ENCODE results near the gene TAF1. TPM values are rescaled to one million over a fixed set of nuclear protein-coding genes. Genes with fewer than 3 reads are reported as not detected.
"Not testable (repeated sequence)": the region's sequence is repeated elsewhere in the genome, so short reads cannot be mapped to it uniquely, and the experiment has no call there.

Gene TAF1, protein sequence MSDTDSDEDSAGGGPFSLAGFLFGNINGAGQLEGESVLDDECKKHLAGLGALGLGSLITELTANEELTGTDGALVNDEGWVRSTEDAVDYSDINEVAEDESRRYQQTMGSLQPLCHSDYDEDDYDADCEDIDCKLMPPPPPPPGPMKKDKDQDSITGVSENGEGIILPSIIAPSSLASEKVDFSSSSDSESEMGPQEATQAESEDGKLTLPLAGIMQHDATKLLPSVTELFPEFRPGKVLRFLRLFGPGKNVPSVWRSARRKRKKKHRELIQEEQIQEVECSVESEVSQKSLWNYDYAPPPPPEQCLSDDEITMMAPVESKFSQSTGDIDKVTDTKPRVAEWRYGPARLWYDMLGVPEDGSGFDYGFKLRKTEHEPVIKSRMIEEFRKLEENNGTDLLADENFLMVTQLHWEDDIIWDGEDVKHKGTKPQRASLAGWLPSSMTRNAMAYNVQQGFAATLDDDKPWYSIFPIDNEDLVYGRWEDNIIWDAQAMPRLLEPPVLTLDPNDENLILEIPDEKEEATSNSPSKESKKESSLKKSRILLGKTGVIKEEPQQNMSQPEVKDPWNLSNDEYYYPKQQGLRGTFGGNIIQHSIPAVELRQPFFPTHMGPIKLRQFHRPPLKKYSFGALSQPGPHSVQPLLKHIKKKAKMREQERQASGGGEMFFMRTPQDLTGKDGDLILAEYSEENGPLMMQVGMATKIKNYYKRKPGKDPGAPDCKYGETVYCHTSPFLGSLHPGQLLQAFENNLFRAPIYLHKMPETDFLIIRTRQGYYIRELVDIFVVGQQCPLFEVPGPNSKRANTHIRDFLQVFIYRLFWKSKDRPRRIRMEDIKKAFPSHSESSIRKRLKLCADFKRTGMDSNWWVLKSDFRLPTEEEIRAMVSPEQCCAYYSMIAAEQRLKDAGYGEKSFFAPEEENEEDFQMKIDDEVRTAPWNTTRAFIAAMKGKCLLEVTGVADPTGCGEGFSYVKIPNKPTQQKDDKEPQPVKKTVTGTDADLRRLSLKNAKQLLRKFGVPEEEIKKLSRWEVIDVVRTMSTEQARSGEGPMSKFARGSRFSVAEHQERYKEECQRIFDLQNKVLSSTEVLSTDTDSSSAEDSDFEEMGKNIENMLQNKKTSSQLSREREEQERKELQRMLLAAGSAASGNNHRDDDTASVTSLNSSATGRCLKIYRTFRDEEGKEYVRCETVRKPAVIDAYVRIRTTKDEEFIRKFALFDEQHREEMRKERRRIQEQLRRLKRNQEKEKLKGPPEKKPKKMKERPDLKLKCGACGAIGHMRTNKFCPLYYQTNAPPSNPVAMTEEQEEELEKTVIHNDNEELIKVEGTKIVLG (N-terminal part only)
- total RNA-seq, result 10 to 100 TPM; 14.3 to 27.8 (median 20.8) TPM
- polyA plus RNA-seq, result 10 to 100 TPM in 1 of 2 donors, 1 to 10 TPM in 1; 8.8 to 14.0 TPM
- long read RNA-seq, donor 1, full-length matches to known transcripts, result 1 of 8 reads
- long read RNA-seq, donor 1, partial matches to known transcripts, result 2 of 8 reads
- long read RNA-seq, donor 1, other reads (novel, unspliced or antisense), result 5 of 8 reads
- long read RNA-seq, donor 2, partial matches to known transcripts, result 9 of 12 reads
- long read RNA-seq, donor 2, other reads (novel, unspliced or antisense), result 3 of 12 reads
- long read RNA-seq, donor 3, partial matches to known transcripts, result 0 of 2 reads
- long read RNA-seq, donor 3, other reads (novel, unspliced or antisense), result 2 of 2 reads

DNA sequence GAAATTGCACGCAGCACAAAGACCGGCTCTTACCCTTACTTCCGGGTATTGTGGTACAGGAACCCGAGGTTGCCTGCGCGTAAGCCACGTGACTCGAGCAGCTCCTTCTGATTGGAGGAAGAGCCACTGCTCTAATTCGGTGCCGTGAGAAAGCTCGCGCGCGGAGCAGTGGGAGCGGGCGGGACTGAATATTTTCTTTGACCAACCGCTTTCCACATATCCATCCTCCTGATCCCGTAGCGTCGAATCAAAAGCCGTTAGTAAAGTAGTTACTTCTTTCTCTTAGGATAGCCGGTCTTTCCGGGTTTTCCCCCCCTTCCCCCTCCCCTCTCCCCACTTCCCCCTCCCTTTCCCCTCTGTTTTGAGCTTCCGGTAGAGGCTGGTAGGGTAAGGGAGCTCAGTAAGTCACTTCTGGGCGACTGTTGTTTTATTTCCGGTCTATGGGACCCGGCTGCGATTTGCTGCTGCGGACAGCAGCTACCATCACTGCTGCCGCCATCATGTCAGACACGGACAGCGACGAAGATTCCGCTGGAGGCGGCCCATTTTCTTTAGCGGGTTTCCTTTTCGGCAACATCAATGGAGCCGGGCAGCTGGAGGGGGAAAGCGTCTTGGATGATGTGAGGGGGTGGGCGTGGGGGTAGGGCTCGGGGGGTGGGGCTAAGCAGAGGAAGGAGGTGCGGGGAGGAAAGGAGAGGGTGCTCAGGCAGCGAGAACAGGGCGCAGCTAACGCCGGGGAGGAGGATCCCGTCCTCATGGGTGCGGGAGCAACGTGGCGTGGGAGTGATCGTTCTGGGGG lies at the start of gene TAF1:
Gene TAF1, plus strand, starts transcription at position 483 of the 799 bp plus-strand sequence. Its CDS starts 18 bp downstream, at position 501.
- Histone ChIP-seq H3K9me3 (peaks cover 0 to 9% (median 0%) of the 10 kb centered on the region in 12 donors), H3K4me1 (peaks cover 0 to 19% (median 10%) of the 10 kb centered on the region in 12 donors), H3K36me3 (peaks cover 0 to 26% (median 14%) of the 10 kb centered on the region in 9 donors), H3K4me3 (peak within 1 kb of the TSS; percentile 52 to 93 (median 72)), H3K27ac (peak within 1 kb of the TSS; percentile 77 to 96 (median 92)), H3K27me3 (no peaks in the 10 kb centered on the region)
- WGBS, 4 donors, result 0 to 43% (median 21%) methylated on average over 51 of the region's 51 CpGs
- ATAC-seq, result peak; percentile 95 to 98 (median 97)
- peak; percentile 93 to 96 (median 94) for DNase-seq
- intact Hi-C loops (cut with DNase I), result loop anchor here in 5 of 10 donors (10.0 kb wide), 2 partner anchors 81 to 111 kb away; partner anchors contain the start of genes ZMYM3 (in 4 of the 5) and NONO (in 2 of the 5)
- TF ChIP-seq, protein P1, sequence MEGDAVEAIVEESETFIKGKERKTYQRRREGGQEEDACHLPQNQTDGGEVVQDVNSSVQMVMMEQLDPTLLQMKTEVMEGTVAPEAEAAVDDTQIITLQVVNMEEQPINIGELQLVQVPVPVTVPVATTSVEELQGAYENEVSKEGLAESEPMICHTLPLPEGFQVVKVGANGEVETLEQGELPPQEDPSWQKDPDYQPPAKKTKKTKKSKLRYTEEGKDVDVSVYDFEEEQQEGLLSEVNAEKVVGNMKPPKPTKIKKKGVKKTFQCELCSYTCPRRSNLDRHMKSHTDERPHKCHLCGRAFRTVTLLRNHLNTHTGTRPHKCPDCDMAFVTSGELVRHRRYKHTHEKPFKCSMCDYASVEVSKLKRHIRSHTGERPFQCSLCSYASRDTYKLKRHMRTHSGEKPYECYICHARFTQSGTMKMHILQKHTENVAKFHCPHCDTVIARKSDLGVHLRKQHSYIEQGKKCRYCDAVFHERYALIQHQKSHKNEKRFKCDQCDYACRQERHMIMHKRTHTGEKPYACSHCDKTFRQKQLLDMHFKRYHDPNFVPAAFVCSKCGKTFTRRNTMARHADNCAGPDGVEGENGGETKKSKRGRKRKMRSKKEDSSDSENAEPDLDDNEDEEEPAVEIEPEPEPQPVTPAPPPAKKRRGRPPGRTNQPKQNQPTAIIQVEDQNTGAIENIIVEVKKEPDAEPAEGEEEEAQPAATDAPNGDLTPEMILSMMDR (IDR thresholded peaks at IDR 0.05), result no peak
- peak in 1 of 2 donors; percentile 54 for TF ChIP-seq POLR2A (IDR thresholded peaks at IDR 0.05)

DNA sequence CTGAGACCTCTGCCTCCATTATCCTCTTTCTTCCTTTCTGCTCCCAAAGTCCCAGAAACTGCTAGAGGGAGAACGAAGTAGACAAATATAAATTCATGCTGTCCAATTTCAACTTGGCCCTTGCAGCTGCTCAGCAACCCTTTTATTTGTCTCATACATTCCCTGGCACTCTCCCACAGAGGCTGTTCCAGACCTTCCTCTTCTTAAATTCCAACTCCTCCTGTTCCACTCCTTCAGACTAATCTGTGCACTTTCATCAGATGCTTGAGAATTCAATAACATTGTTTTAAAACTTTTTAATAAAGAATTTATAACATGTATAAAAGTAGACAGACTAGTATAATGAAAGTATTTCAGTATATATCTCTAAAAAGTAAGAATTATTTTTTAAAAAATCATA lies 49.2 kb upstream of the TAF1 start:
- H3K4me1 ChIP-seq; H3K36me3 ChIP-seq; DNase-seq; intact Hi-C loops (cut with DNase I); H3K4me3 ChIP-seq; H3K9me3 ChIP-seq; H3K27me3 ChIP-seq: not testable (repeated sequence)
- H3K27ac ChIP-seq, result peak overlapping the region in 1 of 12 donors; percentile 26
- WGBS, 4 donors, result 44 to 63% methylated on average over 1 of the region's 1 CpG; no CpG with 5 or more reads in 2 of the 4 donors
- ATAC-seq, result peak in 2 of 4 donors; percentile 42 to 60

DNA sequence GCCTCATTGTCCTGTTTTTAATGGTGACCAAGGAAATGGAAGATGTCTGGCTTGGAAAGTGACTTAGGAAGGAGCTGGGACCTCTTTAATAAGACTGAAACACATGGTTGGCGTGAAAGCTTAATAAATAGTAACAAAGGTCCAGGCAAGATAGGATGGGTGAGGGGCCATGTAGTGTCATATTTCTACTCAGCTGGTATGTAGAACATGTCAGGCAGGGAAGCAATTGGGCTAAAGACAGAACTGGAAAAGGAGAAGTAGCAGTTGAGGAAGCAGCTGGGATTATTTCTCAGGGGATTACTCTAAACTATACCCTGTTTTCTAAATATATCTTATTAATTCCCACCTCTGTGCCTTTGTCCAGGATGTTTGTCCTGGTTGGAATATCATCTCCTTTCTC lies 46.0 kb upstream of the TAF1 start:
- WGBS, 4 donors, result 63 to 93% (median 73%) methylated on average over 1 of the region's 1 CpG
- Histone ChIP-seq H3K27ac (no peak overlapping the region), H3K4me1 (no peaks in the 10 kb centered on the region), H3K36me3 (no peaks in the 10 kb centered on the region), H3K9me3 (no peaks in the 10 kb centered on the region), H3K27me3 (no peaks in the 10 kb centered on the region), H3K4me3 (no peak overlapping the region)
- DNase-seq (no peak), ATAC-seq (no peak)
- intact Hi-C loops (cut with DNase I), result no loop called here
- TF ChIP-seq, protein P1 (IDR thresholded peaks at IDR 0.05), result no peak
- no peak for TF ChIP-seq POLR2A (IDR thresholded peaks at IDR 0.05)
